GM23338 (cell line): ENCODE data around the gene B4GALT2. TPM values are rescaled to one million over a fixed set of nuclear protein-coding genes. Genes with fewer than 3 reads are reported as not detected.

Experiments
- ATAC-seq: fragments of 200-7000 bp; cut with Tn5 transposase; 3 replicates; pipeline ENCODE4 v1.9.1; 2020
- DNase-seq: peaks from one replicate; pipeline ENCODE4 v3.0.0-alpha.2; 2015; ENCODE audit warnings: low spot score
- H2AFZ ChIP-seq: fragments of 200-600 bp; sonication (generic); 2 replicates; pipeline ENCODE4 v1.8.0; 2016; ENCODE audit warnings: antibody characterized with exemption, mild to moderate bottlenecking, moderate library complexity
- H3F3A ChIP-seq: fragments of 200-600 bp; sonication (generic); replicated peaks from 2 replicates; pipeline ENCODE4 v1.8.0; 2017; ENCODE audit warnings: antibody characterized with exemption, mixed run types, low read depth
- H3K27ac ChIP-seq: fragments of 200-600 bp; sonication (generic); 2 replicates; pipeline ENCODE4 v1.6.1; 2016; ENCODE audit warnings: low read depth
- H3K27me3 ChIP-seq: fragments of 200-600 bp; sonication (generic); 2 replicates; pipeline ENCODE4 v1.8.0; 2016; ENCODE audit warnings: mild to moderate bottlenecking, mixed run types, moderate library complexity; ENCODE audit not compliant: insufficient read depth
- H3K36me3 ChIP-seq: fragments of 200-600 bp; sonication (generic); 2 replicates; pipeline ENCODE4 v1.8.0; 2016; ENCODE audit warnings: mild to moderate bottlenecking; ENCODE audit not compliant: insufficient read depth
- H3K4me1 ChIP-seq: fragments of 200-600 bp; sonication (generic); 2 replicates; pipeline ENCODE4 v1.8.0; 2016; ENCODE audit warnings: mild to moderate bottlenecking, moderate library complexity; ENCODE audit not compliant: insufficient read depth
- H3K4me2 ChIP-seq: fragments of 200-600 bp; sonication (generic); 2 replicates; pipeline ENCODE4 v1.7.1; 2017; ENCODE audit warnings: mixed run types
- H3K4me3 ChIP-seq: fragments of 200-600 bp; sonication (generic); 2 replicates; pipeline ENCODE4 v1.6.1; 2016; ENCODE audit warnings: mixed run types
- H3K79me2 ChIP-seq: fragments of 200-600 bp; sonication (generic); replicated peaks from 2 replicates; pipeline ENCODE4 v1.8.0; 2017; ENCODE audit warnings: mild to moderate bottlenecking; ENCODE audit not compliant: insufficient read depth
- H3K9me2 ChIP-seq: fragments of 200-600 bp; sonication (generic); 2 replicates; pipeline ENCODE4 v1.8.0; 2017; ENCODE audit not compliant: insufficient read depth
- H4K20me1 ChIP-seq: fragments of 200-600 bp; sonication (generic); replicated peaks from 2 replicates; pipeline ENCODE4 v1.8.0; 2017; ENCODE audit warnings: mild to moderate bottlenecking; ENCODE audit not compliant: insufficient read depth
- H3K27ac Mint-ChIP-seq: 2 replicates; pipeline ENCODE4 v1.8.0; 2020; ENCODE audit warnings: inconsistent platforms, mild to moderate bottlenecking, moderate library complexity, mixed read lengths
- H3K27me3 Mint-ChIP-seq: 3 replicates; pipeline ENCODE4 v1.8.0; 2022; ENCODE audit warnings: low read depth, mild to moderate bottlenecking, moderate library complexity, mixed read lengths, inconsistent platforms; ENCODE audit not compliant: insufficient read depth, poor library complexity
- H3K36me3 Mint-ChIP-seq: 3 replicates; pipeline ENCODE4 v1.8.0; 2021; ENCODE audit warnings: low read depth, mild to moderate bottlenecking, inconsistent platforms, moderate library complexity, mixed read lengths
- H3K4me1 Mint-ChIP-seq: 3 replicates; pipeline ENCODE4 v1.8.0; 2020; ENCODE audit warnings: mild to moderate bottlenecking, inconsistent platforms, mixed read lengths
- H3K4me3 Mint-ChIP-seq: 3 replicates; pipeline ENCODE4 v1.8.0; 2021; ENCODE audit warnings: moderate library complexity, mild to moderate bottlenecking, inconsistent platforms, mixed read lengths
- H3K9me3 Mint-ChIP-seq: 3 replicates; pipeline ENCODE4 v1.8.0; 2020; ENCODE audit warnings: moderate library complexity, mild to moderate bottlenecking, inconsistent platforms, mixed read lengths
- CREB1 ChIP-seq: fragments of 250-450 bp; sonication (Bioruptor Pico); IDR thresholded peaks from 2 replicates; pipeline ENCODE4 v1.5.0; 2020; ENCODE audit warnings: low read depth, mild to moderate bottlenecking, moderate library complexity
- CTCF ChIP-seq, 2 experiments: fragments of 200-600 bp in 1 of 2; sonication (generic) in 1 of 2; conservative IDR thresholded peaks; 2 replicates each; pipeline versions ENCODE4 v1.5.1 to v1.6.1; 2016 to 2017; ENCODE audit warnings: antibody characterized with exemption in 2 of 2, low read depth in 2 of 2, mild to moderate bottlenecking in 2 of 2, moderate library complexity in 1 of 2
- ETS1 ChIP-seq: IDR thresholded peaks from 2 replicates; pipeline ENCODE4 v1.6.1; 2016; ENCODE audit warnings: antibody characterized with exemption
- EZH2 ChIP-seq: fragments of 200-600 bp; sonication (generic); IDR thresholded peaks from one replicate; pipeline ENCODE4 v1.8.0; 2017; ENCODE audit warnings: antibody characterized with exemption, mild to moderate bottlenecking, low read depth; ENCODE audit not compliant: unreplicated experiment
- EZH2phosphoT487 ChIP-seq: fragments of 200-600 bp; sonication (generic); IDR thresholded peaks from one replicate; pipeline ENCODE4 v1.8.1; 2018; ENCODE audit warnings: antibody characterized with exemption; ENCODE audit not compliant: unreplicated experiment
- JUNB ChIP-seq: IDR thresholded peaks from one replicate; pipeline ENCODE4 v1.6.1; 2016; ENCODE audit warnings: antibody characterized with exemption; ENCODE audit not compliant: unreplicated experiment
- NANOG ChIP-seq: IDR thresholded peaks from 2 replicates; pipeline ENCODE4 v1.6.1; 2016; ENCODE audit warnings: antibody characterized with exemption, borderline replicate concordance
- POLR2AphosphoS5 ChIP-seq: IDR thresholded peaks from 2 replicates; pipeline ENCODE4 v1.6.1; 2016; ENCODE audit warnings: antibody characterized with exemption, low read depth
- REST ChIP-seq: IDR thresholded peaks from one replicate; pipeline ENCODE4 v1.6.1; 2018; ENCODE audit warnings: antibody characterized with exemption; ENCODE audit not compliant: unreplicated experiment
- STAT1 ChIP-seq: IDR thresholded peaks from one replicate; pipeline ENCODE4 v1.6.1; 2016; ENCODE audit warnings: antibody characterized with exemption; ENCODE audit not compliant: unreplicated experiment
- ZNF114 ChIP-seq: fragments of 250-450 bp; sonication (Bioruptor Pico); IDR thresholded peaks from 2 replicates; pipeline ENCODE4 v1.5.0; 2020; ENCODE audit warnings: mild to moderate bottlenecking, moderate library complexity
- ZNF331 ChIP-seq: fragments of 250-450 bp; sonication (Bioruptor Pico); IDR thresholded peaks from 2 replicates; pipeline ENCODE4 v1.5.0; 2020; ENCODE audit warnings: low read depth, mild to moderate bottlenecking, moderate library complexity
- ZNF462 ChIP-seq: fragments of 250-450 bp; sonication (Bioruptor Pico); IDR thresholded peaks from 2 replicates; pipeline ENCODE4 v1.5.0; 2020; ENCODE audit warnings: mild to moderate bottlenecking, moderate library complexity
- polyA plus RNA-seq: library from polyadenylated mRNA; unstranded; fragments of >200 nt; fragmentation: Nextera tagmentation; extraction: Ambion mirVana; gene quantifications from 2 replicates; pipeline ENCODE4 v1.2.1, GENCODE V29; 2016
- total RNA-seq: library from RNA; depleted of rRNA; stranded (reverse); fragments of >200 nt; shearing (Covaris generic); gene quantifications from 2 replicates; pipeline ENCODE4 v1.2.3, GENCODE V29; 2014

B4GALT2 gene
- total and polyA plus RNA-seq, 2 experiments from 2014 or later = 22.4 to 63.1 TPM

- H2AFZ ChIP-seq = no peak overlapping the region
- H3K36me3 ChIP-seq = no peaks in the 10 kb centered on the region
- DNase-seq (no peak), ATAC-seq (no peak)
- Mint-ChIP-seq H3K9me3 (no peaks in the 10 kb centered on the region), H3K4me3 (no peak overlapping the region; the same call in 2 of the 3 replicates), H3K27ac (no peak overlapping the region), H3K4me1 (peaks cover 33% of the 10 kb centered on the region), H3K27me3 (peaks cover 41% of the 10 kb centered on the region), H3K36me3 (peaks cover 11% of the 10 kb centered on the region; the same call in 2 of the 3 replicates)
- H3K4me2 ChIP-seq = no peak overlapping the region
- no peaks in the 10 kb centered on the region for H3K79me2 ChIP-seq
- H3K4me3 ChIP-seq = no peak overlapping the region
- H3K9me2 ChIP-seq = no peaks in the 10 kb centered on the region
- no peak overlapping the region for H3K27ac ChIP-seq
- H3K27me3 ChIP-seq = peaks cover 11% of the 10 kb centered on the region; the same call in 1 of the 2 replicates
- no peak for TF ChIP-seq JUNB
- TF ChIP-seq CREB1 = no peak
- TF ChIP-seq POLR2AphosphoS5 = no peak
- no peak for TF ChIP-seq CTCF (conservative IDR thresholded peaks at IDR 0.05; ENCODE audit: low read depth in 2 of 2)
- no peak for TF ChIP-seq ZNF114
- TF ChIP-seq STAT1 = no peak
- no peak for TF ChIP-seq EZH2
- no peak for TF ChIP-seq EZH2phosphoT487
- TF ChIP-seq ZNF462 (CRISPR knock-in tag) = no peak
- TF ChIP-seq NANOG = no peak
- TF ChIP-seq ZNF331 = no peak
- TF ChIP-seq ETS1 = no peak
- no peak for TF ChIP-seq REST
- peaks cover 21% of the 10 kb centered on the region for H3F3A ChIP-seq
- no peaks in the 10 kb centered on the region for H4K20me1 ChIP-seq
- H3K4me1 ChIP-seq = peaks cover 10% of the 10 kb centered on the region
Observed at GRCh38 chr1:43994071-43994470, 15.1 kb downstream of the B4GALT2 start.
